Effector memory CD8-positive, alpha-beta T cell (primary cell): ENCODE measurements around the gene PDLIM1.
"Not testable (repeated sequence)": the region's sequence is repeated elsewhere in the genome, so short reads cannot be mapped to it uniquely, and the experiment has no call there.

Experiments used
- ATAC-seq: fragments of 150-1000 bp; cut with Tn5 transposase; replicated peaks from 2 replicates; pipeline ENCODE4 v1.10.0; 2021; ENCODE audit warnings: mild to moderate bottlenecking, moderate library complexity
- DNase-seq, 3 experiments: peaks; one replicate each; pipeline ENCODE4 v3.0.0; 2021
- H3K27ac Mint-ChIP-seq, 2 donors: one replicate each; pipeline ENCODE4 v1.8.0; 2022; ENCODE audit warnings: mild to moderate bottlenecking in 2 of 2, mixed read lengths in 2 of 2, moderate library complexity in 2 of 2
- H3K27me3 Mint-ChIP-seq, 2 donors: one replicate each; pipeline ENCODE4 v1.8.0; 2022; ENCODE audit warnings: mixed read lengths in 2 of 2
- H3K36me3 Mint-ChIP-seq: one replicate; pipeline ENCODE4 v1.8.0; 2022; ENCODE audit warnings: mild to moderate bottlenecking, moderate library complexity, mixed read lengths; ENCODE audit not compliant: insufficient read depth
- H3K4me1 Mint-ChIP-seq, 2 donors: one replicate each; pipeline ENCODE4 v1.8.0; 2022; ENCODE audit warnings: low read depth in 2 of 2, mixed read lengths in 2 of 2
- H3K4me3 Mint-ChIP-seq, 2 donors: one replicate each; pipeline ENCODE4 v1.8.0; 2022; ENCODE audit warnings: mild to moderate bottlenecking in 2 of 2, mixed read lengths in 2 of 2, moderate library complexity in 2 of 2
- H3K9me3 Mint-ChIP-seq, 2 donors: one replicate each; pipeline ENCODE4 v1.8.0; 2022; ENCODE audit warnings: mixed read lengths in 2 of 2

Gene PDLIM1

GRCh38 chr10:95208702-95209391, 82.0 kb downstream of the PDLIM1 start:
- Mint-ChIP-seq H3K36me3 (no peaks in the 10 kb centered on the region), H3K9me3 (no peaks in the 10 kb centered on the region), H3K4me3 (no peak overlapping the region), H3K27ac (no peak overlapping the region), H3K4me1 (no peaks in the 10 kb centered on the region), H3K27me3 (no peaks in the 10 kb centered on the region)
- ATAC-seq (no peak), DNase-seq (no peak)

DNA sequence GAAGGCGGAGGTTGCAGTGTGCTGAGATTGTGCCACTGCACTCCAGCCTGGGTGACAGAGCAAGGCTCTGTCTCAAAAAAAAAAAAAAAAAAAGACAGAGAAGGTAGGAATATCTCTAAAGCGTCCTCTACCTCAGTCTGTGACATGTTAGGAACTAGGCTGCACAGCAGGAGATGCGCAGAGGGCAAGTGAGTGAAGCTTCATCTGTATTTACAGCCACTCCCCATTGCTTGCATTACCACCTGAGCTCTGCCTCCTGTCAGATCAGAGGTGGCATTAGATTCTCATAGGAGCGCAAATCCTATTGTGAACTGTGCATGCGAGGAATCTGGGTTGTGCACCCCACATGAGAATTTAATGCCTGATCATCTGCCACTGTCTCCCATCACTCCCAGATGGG, 87.9 kb downstream of the PDLIM1 start:
- H3K27ac Mint-ChIP-seq, H3K36me3 Mint-ChIP-seq, DNase-seq, H3K27me3 Mint-ChIP-seq, ATAC-seq, H3K9me3 Mint-ChIP-seq, H3K4me3 Mint-ChIP-seq, H3K4me1 Mint-ChIP-seq: not testable (repeated sequence)

- H3K27me3 Mint-ChIP-seq = no peaks in the 10 kb centered on the region
- no peaks in the 10 kb centered on the region for H3K36me3 Mint-ChIP-seq
- no peaks in the 10 kb centered on the region for H3K4me1 Mint-ChIP-seq
- ATAC-seq = no peak
- H3K27ac Mint-ChIP-seq = no peak overlapping the region
- H3K4me3 Mint-ChIP-seq = no peak overlapping the region
- no peak for DNase-seq
- H3K9me3 Mint-ChIP-seq = peaks cover 0 to 1% of the 10 kb centered on the region in 2 donors
Observed at GRCh38 chr10:95201736-95202135, 89.1 kb downstream of the PDLIM1 start.

DNA sequence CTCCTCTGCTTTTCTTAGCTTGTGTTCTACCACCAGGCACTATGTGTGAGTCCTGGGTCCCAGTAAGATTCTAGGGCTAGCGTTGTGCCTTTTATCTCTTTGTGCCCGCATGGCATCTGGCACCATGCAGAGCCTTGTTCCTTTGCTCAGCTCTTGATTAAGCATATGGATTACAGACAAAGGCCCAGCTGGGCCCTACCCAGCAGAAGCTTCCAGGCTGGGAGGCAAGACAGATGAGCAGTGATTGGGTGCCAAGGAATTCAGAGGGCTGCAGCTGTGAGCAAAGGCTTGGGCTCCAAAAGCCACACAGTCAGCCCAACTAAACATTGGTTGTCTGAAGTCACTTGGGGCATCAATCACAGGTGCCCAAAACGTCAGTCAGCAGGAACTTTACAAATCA, 94.8 kb downstream of the PDLIM1 start:
- Mint-ChIP-seq H3K4me3 (no peak overlapping the region), H3K27me3 (peaks cover 0 to 15% of the 10 kb centered on the region in 2 donors), H3K36me3 (no peaks in the 10 kb centered on the region), H3K27ac (no peak overlapping the region), H3K4me1 (no peaks in the 10 kb centered on the region), H3K9me3 (peaks cover 0 to 3% of the 10 kb centered on the region in 2 donors)
- no peak for ATAC-seq
- no peak for DNase-seq

DNA sequence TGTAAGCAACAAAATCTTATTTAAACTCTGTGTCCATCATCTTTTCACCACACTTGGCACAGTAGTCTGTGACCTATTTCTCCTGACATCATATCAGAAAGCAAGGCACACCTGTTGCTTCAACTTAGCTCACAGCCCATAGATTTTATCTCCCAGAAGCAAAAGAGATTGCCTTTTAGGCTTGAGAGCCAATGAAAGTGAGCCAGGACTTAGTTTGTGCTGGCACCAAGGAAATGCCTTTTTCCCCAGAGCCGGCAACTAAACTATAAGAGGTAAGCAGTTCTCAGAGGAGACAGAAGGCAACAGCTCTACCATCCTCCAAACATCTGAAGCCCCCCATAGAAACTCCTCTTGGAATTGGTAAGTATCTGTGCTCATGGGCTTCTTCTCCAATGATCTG, 96.9 kb downstream of the PDLIM1 start, which contains the start of gene ACSM6:
TSS of gene ACSM6 (plus strand) at position 295 of the 400 bp plus-strand sequence. CDS start 248 bp downstream, outside the sequence.
- Mint-ChIP-seq H3K4me1 (no peaks in the 10 kb centered on the region), H3K9me3 (peaks cover 0 to 2% of the 10 kb centered on the region in 2 donors), H3K27me3 (peaks cover 0 to 15% of the 10 kb centered on the region in 2 donors), H3K36me3 (no peaks in the 10 kb centered on the region), H3K27ac (no peak within 1 kb of the TSS), H3K4me3 (no peak within 1 kb of the TSS)
- DNase-seq (no peak), ATAC-seq (no peak)

DNA sequence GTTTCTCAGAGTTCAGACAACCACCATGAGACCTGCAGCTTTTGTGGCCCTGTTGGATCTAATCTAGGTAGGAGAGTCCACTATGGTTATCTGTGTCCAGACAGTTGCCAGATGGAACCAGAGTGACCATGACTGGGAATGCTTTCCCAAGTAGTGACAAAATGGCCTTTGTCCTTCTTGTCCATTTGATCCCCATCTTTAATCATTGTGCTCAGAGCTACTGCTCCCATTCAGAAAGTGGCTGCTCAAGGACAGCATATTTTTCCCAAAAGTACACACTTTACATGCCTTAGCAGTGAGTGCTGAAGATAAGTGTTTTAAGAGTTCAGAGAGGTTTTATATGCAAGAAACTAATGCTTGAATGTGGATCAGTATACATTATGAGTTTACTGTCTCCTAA, 102.2 kb downstream of the PDLIM1 start:
- peaks cover 17 to 19% of the 10 kb centered on the region in 2 donors for H3K27me3 Mint-ChIP-seq
- no peak overlapping the region for H3K4me3 Mint-ChIP-seq
- H3K9me3 Mint-ChIP-seq = peaks cover 0 to 2% of the 10 kb centered on the region in 2 donors
- H3K36me3 Mint-ChIP-seq = no peaks in the 10 kb centered on the region
- ATAC-seq = no peak
- peaks cover 3 to 4% of the 10 kb centered on the region in 2 donors for H3K4me1 Mint-ChIP-seq
- DNase-seq = no peak
- H3K27ac Mint-ChIP-seq = no peak overlapping the region

DNA sequence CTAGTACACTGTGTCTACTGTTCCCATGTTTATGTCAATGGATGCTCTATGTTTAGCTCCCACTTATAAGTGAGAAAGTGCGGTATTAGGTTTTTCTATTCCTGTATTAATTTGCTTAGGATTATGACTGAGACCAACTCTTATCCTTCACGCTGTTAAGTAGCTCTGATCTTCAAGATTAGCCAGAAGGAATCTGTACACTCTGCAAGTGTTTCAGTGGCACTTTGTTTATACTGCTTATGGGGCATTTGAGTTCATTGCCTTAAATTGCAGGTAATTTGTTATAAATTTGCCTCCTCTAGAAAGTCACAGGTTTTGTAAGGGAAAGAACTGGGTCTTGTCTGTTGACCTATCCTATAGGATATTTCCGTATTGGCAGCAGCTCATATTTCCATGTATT, 103.2 kb downstream of the PDLIM1 start:
- Mint-ChIP-seq H3K4me3 (no peak overlapping the region), H3K9me3 (no peaks in the 10 kb centered on the region), H3K27me3 (peaks cover 13 to 19% of the 10 kb centered on the region in 2 donors), H3K36me3 (no peaks in the 10 kb centered on the region), H3K27ac (no peak overlapping the region), H3K4me1 (peaks cover 3 to 4% of the 10 kb centered on the region in 2 donors)
- DNase-seq = no peak
- no peak for ATAC-seq
